K562 (cell line): ENCODE results near the gene KIAA0513. TPM values are rescaled to one million over a fixed set of nuclear protein-coding genes. Genes with fewer than 3 reads are reported as not detected.

ENCODE experiments used
- ATAC-seq: fragments of 200-7000 bp; cut with Tn5 transposase; 3 replicates; pipeline ENCODE4 v1.9.1; 2020; ENCODE audit warnings: moderate library complexity
- BruUV-seq: library from RNA; stranded (reverse); fragments of 400-500 nt; replicated peaks from 2 replicates; lab custom pipeline; 2021; lab: Mats Ljungman, UMichigan
- CTCF ChIA-PET: fragments of 300-600 bp; formaldehyde crosslinking; extraction: SDS; loops from one replicate; lab custom pipeline; 2021; ENCODE audit warnings: low intra/inter-chr PET ratio; lab: Yijun Ruan, JAX
- POLR2A ChIA-PET: fragments of 300-600, 350-650 bp; sonication (Branson Sonifier 250); formaldehyde crosslinking; extraction: SDS; loops from one replicate; lab custom pipeline; 2021; ENCODE audit warnings: antibody characterized with exemption, inconsistent platforms; lab: Yijun Ruan, JAX
- DNase-seq, 4 experiments: peaks; one replicate each; pipeline versions ENCODE4 v3.0.0 to v3.0.0-alpha.2; 2011 to 2018; ENCODE audit warnings: low spot score in 3 of 4, mixed read lengths in 3 of 4; ENCODE audit errors: extremely low read depth in 1 of 4
- FAIRE-seq: peaks from 2 replicates; lab custom pipeline; 2011; peaks lifted over from hg19 to GRCh38; lab: Jason Lieb, UNC
- H2AFZ ChIP-seq: 2 replicates; pipeline ENCODE4 v1.6.0; 2011; ENCODE audit warnings: low read depth, low read length, control low read depth, inconsistent platforms
- H3K27ac ChIP-seq: fragments of 200-600 bp; 3 replicates; pipeline ENCODE4 v1.8.0; 2011; ENCODE audit warnings: low read depth, mild to moderate bottlenecking, control low read depth, inconsistent platforms, low read length, moderate library complexity, mixed read lengths; ENCODE audit errors: extremely low read depth
- H3K27me3 ChIP-seq, 2 experiments: fragments of 300-600 bp in 1 of 2; 2 replicates in 1 of 2; 3 replicates in 1 of 2; pipeline versions ENCODE4 v1.6.0 to v1.8.0; 2011; ENCODE audit warnings: inconsistent platforms in 2 of 2, low read length in 2 of 2, mild to moderate bottlenecking in 1 of 2, mixed read lengths in 1 of 2, moderate library complexity in 1 of 2; ENCODE audit not compliant: control insufficient read depth in 2 of 2, insufficient read depth in 2 of 2
- H3K36me3 ChIP-seq: fragments of 300-600 bp; 3 replicates; pipeline ENCODE4 v1.8.0; 2011; ENCODE audit warnings: mild to moderate bottlenecking, low read length, inconsistent platforms; ENCODE audit not compliant: control insufficient read depth, insufficient read depth
- H3K4me1 ChIP-seq, 2 experiments: fragments of 200-600 bp in 1 of 2; replicated peaks in 1 of 2; 2 replicates in 1 of 2; 3 replicates in 1 of 2; pipeline versions ENCODE4 v1.5.1 to v1.8.0; 2011; ENCODE audit warnings: inconsistent platforms in 2 of 2, low read length in 2 of 2, mild to moderate bottlenecking in 1 of 2, mixed read lengths in 1 of 2, moderate library complexity in 1 of 2; ENCODE audit not compliant: control insufficient read depth in 2 of 2, insufficient read depth in 2 of 2
- H3K4me2 ChIP-seq: 2 replicates; pipeline ENCODE4 v1.6.1; 2011; ENCODE audit warnings: low read length, control low read depth, inconsistent platforms, mixed read lengths; ENCODE audit not compliant: insufficient read depth
- H3K4me3 ChIP-seq: fragments of 200-600 bp; sonication (generic), shearing (Covaris generic); 2 replicates; pipeline ENCODE4 v1.5.1; 2016; ENCODE audit warnings: control low read depth, inconsistent platforms
- H3K79me2 ChIP-seq: fragments of 200-600 bp; 3 replicates; pipeline ENCODE4 v1.8.0; 2011; ENCODE audit warnings: low read length, inconsistent platforms; ENCODE audit not compliant: control insufficient read depth, insufficient read depth
- H3K9ac ChIP-seq, 2 experiments: 2 replicates each; pipeline versions ENCODE4 v1.6.0 to v1.6.1; 2011; ENCODE audit warnings: low read depth in 2 of 2, low read length in 2 of 2, control low read depth in 1 of 2, inconsistent platforms in 1 of 2, mild to moderate bottlenecking in 1 of 2, mixed read lengths in 1 of 2; ENCODE audit not compliant: insufficient read depth in 1 of 2
- H3K9me1 ChIP-seq: one replicate; pipeline ENCODE4 v1.6.0; 2011; ENCODE audit warnings: inconsistent platforms, mild to moderate bottlenecking, low read length, moderate library complexity; ENCODE audit not compliant: control insufficient read depth, insufficient read depth
- H3K9me3 ChIP-seq: replicated peaks from 2 replicates; pipeline ENCODE4 v1.5.1; 2011; ENCODE audit warnings: low read depth, low read length, inconsistent platforms; ENCODE audit not compliant: control insufficient read depth, insufficient read depth
- H4K20me1 ChIP-seq: replicated peaks from 2 replicates; pipeline ENCODE4 v1.6.1; 2011; ENCODE audit warnings: low read length, inconsistent platforms, mixed read lengths; ENCODE audit not compliant: control insufficient read depth, insufficient read depth
- CEBPB ChIP-seq: fragments of 450-650 bp; IDR thresholded peaks from 2 replicates; pipeline ENCODE4 v1.6.1; 2016; ENCODE audit warnings: missing genetic modification characterization, missing compliant biosample characterization
- CEBPG ChIP-seq, 3 experiments: fragments of 200-800 bp in 1 of 3; sonication (Bioruptor generic) in 1 of 3; sonication (generic) in 1 of 3; formaldehyde crosslinking in 1 of 3; IDR thresholded peaks in 2 of 3; conservative IDR thresholded peaks in 1 of 3; 2 replicates each; pipeline versions ENCODE4 v1.6.1 to v1.8.0; 2016 to 2022; ENCODE audit warnings: missing compliant biosample characterization in 2 of 3, missing genetic modification characterization in 2 of 3, mild to moderate bottlenecking in 1 of 3, missing genetic modification reagents in 1 of 3
- HCFC1 ChIP-seq: IDR thresholded peaks from 2 replicates; pipeline ENCODE4 v1.6.1; 2012; ENCODE audit warnings: low read depth, low read length, improper control_type of control experiment
- ZC3H4 ChIP-seq: sonication (generic); formaldehyde crosslinking; IDR thresholded peaks from 2 replicates; pipeline ENCODE4 v1.9.0; 2021; ENCODE audit warnings: missing genetic modification reagents, borderline replicate concordance
- ZKSCAN1 ChIP-seq: fragments of 150-350 bp; IDR thresholded peaks from 2 replicates; pipeline ENCODE4 v1.6.1; 2016; ENCODE audit warnings: low read depth, low read length
- ZNF124 ChIP-seq: sonication (generic); formaldehyde crosslinking; IDR thresholded peaks from 2 replicates; pipeline ENCODE4 v1.8.1; 2022; ENCODE audit warnings: missing genetic modification reagents
- ZNF239 ChIP-seq: fragments of 250-450 bp; sonication (Bioruptor Pico); IDR thresholded peaks from 2 replicates; pipeline ENCODE4 v1.4.0; 2020; ENCODE audit warnings: mild to moderate bottlenecking
- WGBS: fragments of 100-300 bp; shearing (Covaris generic); methylation state at CpG from one replicate; pipeline ENCODE4 v1.1.6; 2016; ENCODE audit warnings: low coverage, mixed read lengths; ENCODE audit not compliant: insufficient coverage; ENCODE audit errors: missing lambda C conversion rate; 5-methylcytosine and 5-hydroxymethylcytosine counted together
- in situ Hi-C: fragments of 300-500 bp; cut with MboI; formaldehyde crosslinking; loops from 4 replicates; pipeline ENCODE4 v1.15.0; 2018; ENCODE audit warnings: inconsistent platforms, mixed read lengths
- intact Hi-C: fragments of 100-400 bp; cut with micrococcal nuclease; formaldehyde crosslinking; loops from 2 replicates; pipeline ENCODE4 v1.14.2; 2022
- polyA plus RNA-seq, 8 experiments: library from polyadenylated mRNA; depleted of rRNA in 4 of 8; stranded (reverse) in 5 of 8; unstranded in 3 of 8; fragments of >200 nt; fragmentation: Nextera tagmentation in 2 of 8; fragmentation: Illumina TruSeq in 1 of 8; extraction: Ambion mirVana in 2 of 8; extraction: Trizol in 1 of 8; gene quantifications; 2 replicates each; pipeline versions ENCODE4 v1.2.1 to v1.2.3, GENCODE V29; 2011 to 2014; ENCODE audit warnings: inconsistent platforms in 1 of 8, missing spikeins in 1 of 8
- total RNA-seq, 7 experiments: library from RNA; depleted of rRNA in 6 of 7; stranded (reverse); fragments of >200 nt in 6 of 7; fragmentation: Illumina TruSeq in 2 of 7; extraction: Trizol in 2 of 7; gene quantifications; 2 replicates each; pipeline versions ENCODE4 v1.2.1 to v1.2.3, GENCODE V29; 2011 to 2021; ENCODE audit warnings: low replicate concordance in 1 of 7

The KIAA0513 gene
- total and polyA plus RNA-seq, 9 of the 15 experiments (the other 6 are each of a cell fraction or from before 2014, with no cell fraction given) = 0.18 to 13.7 (median 10.2) TPM

DNA sequence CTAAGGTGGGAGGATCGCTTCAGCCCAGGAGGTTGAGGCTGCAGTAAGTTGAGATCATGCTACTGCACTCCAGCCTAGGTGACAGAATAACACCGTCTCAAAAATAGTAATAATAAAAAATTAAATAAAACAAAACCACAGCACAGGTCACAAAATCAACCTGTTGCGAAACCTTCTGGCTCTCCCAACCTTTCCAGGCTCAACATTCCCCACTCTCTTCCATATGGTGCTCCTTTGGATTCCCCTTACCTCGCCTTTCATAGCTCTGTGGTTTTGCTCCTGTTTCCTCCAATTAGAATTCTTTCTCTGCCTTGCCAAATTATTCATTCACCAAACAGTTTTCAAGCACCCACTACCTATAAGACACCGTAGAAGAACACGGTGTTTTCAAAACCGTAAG lies 21.0 kb upstream of the KIAA0513 start:
- FAIRE-seq (no peak), DNase-seq (no peak), ATAC-seq (no peak)
- H3K4me2 ChIP-seq = no peak overlapping the region
- TF ChIP-seq ZNF124 (no peak), ZKSCAN1 (no peak), CEBPG (CRISPR knock-in tag; IDR thresholded peaks at IDR 0.05) (no peak), CEBPG (tag; conservative IDR thresholded peaks at IDR 0.05 in 1 of 2, IDR thresholded peaks at IDR 0.05 in 1 of 2) (peak in 1 of 2 experiments; percentile 51; a peak in 2 of 4 replicates), ZNF239 (no peak), ZC3H4 (no peak), CEBPB (tag) (peak; percentile 71), HCFC1 (no peak)
- BruUV-seq = no TSS peak
- H3K79me2 ChIP-seq = peaks cover 94% of the 10 kb centered on the region
- H3K9ac ChIP-seq = peak overlapping the region in 1 of 2 experiments; percentile 7; a peak in 1 of 4 replicates
- H3K27ac ChIP-seq = no peak overlapping the region
- peaks cover 54% of the 10 kb centered on the region; the same call in 2 of the 3 replicates for H3K36me3 ChIP-seq
- H2AFZ ChIP-seq = no peak overlapping the region
- CTCF ChIA-PET = no interaction called here
- in situ Hi-C loops = no loop called here
- WGBS = 96% methylated on average over 7 of the region's 7 CpGs
- H3K4me3 ChIP-seq = no peak overlapping the region
- no peaks in the 10 kb centered on the region for H3K9me3 ChIP-seq
- peaks cover 39 to 47% of the 10 kb centered on the region in 2 experiments for H3K4me1 ChIP-seq
- no peaks in the 10 kb centered on the region for H3K27me3 ChIP-seq
- intact Hi-C loops = no loop called here
- H4K20me1 ChIP-seq = peaks cover 48% of the 10 kb centered on the region
- peaks cover 13% of the 10 kb centered on the region for H3K9me1 ChIP-seq
- POLR2A ChIA-PET = interaction anchor here (0.6 to 1.5 kb wide), 2 partner anchors 20 to 40 kb away, joined by 3 to 4 read pairs; no protein-coding TSS in a partner anchor
